B cell (primary cell): ENCODE data around the gene EIF2AK2. TPM values are rescaled to one million over a fixed set of nuclear protein-coding genes. Genes with fewer than 3 reads are reported as not detected.

Experiments used
- ATAC-seq: fragments of 200-7000 bp; cut with Tn5 transposase; one replicate; pipeline ENCODE4 v1.10.0; 2021; ENCODE audit warnings: low read depth, mild to moderate bottlenecking, moderate number of reproducible peaks, moderate library complexity
- CTCF ChIA-PET: fragments of 350-600 bp; sonication (Branson Sonifier 250); formaldehyde crosslinking; loops from one replicate; lab custom pipeline; 2021; ENCODE audit warnings: antibody characterized with exemption, inconsistent platforms; lab: Charles Lee
- POLR2A ChIA-PET: fragments of 350-600 bp; sonication (Branson Sonifier 250); formaldehyde crosslinking; loops from one replicate; lab custom pipeline; 2021; ENCODE audit warnings: antibody characterized with exemption; lab: Charles Lee
- DNase-seq: peaks from one replicate; pipeline ENCODE4 v3.0.0; 2013
- H2AFZ ChIP-seq: 2 replicates; pipeline ENCODE4 v1.6.1; 2012; ENCODE audit warnings: mild to moderate bottlenecking, low read depth, low read length; ENCODE audit not compliant: insufficient read depth, poor library complexity, severe bottlenecking
- H3K27ac ChIP-seq, 2 donors: 1 replicate in 1 of 2; 2 replicates in 1 of 2; pipeline ENCODE4 v1.5.1; 2012 to 2013; ENCODE audit warnings: low read length in 2 of 2, mild to moderate bottlenecking in 2 of 2, moderate library complexity in 1 of 2
- H3K27me3 ChIP-seq, 4 experiments: fragments of 200-600 bp in 1 of 4; sonication (generic) in 1 of 4; replicated peaks in 1 of 4; 1 replicate in 2 of 4; 2 replicates in 2 of 4; pipeline versions ENCODE4 v1.6.1 to v1.7.0; 2013 to 2016; ENCODE audit warnings: low read length in 3 of 4, mild to moderate bottlenecking in 2 of 4, mixed read lengths in 1 of 4, moderate library complexity in 1 of 4; ENCODE audit not compliant: insufficient read depth in 4 of 4, control insufficient read depth in 3 of 4; ENCODE audit errors: control extremely low read depth in 1 of 4
- H3K36me3 ChIP-seq, 2 experiments: replicated peaks in 1 of 2; 1 replicate in 1 of 2; 2 replicates in 1 of 2; pipeline versions ENCODE4 v1.6.1 to v1.7.1; 2013; ENCODE audit warnings: low read length in 1 of 2; ENCODE audit not compliant: insufficient read depth in 2 of 2, control insufficient read depth in 1 of 2; ENCODE audit errors: control extremely low read depth in 1 of 2, extremely low read depth in 1 of 2
- H3K4me1 ChIP-seq, 2 donors: fragments of 200-600 bp in 1 of 2; sonication (generic) in 1 of 2; 1 replicate in 1 of 2; 2 replicates in 1 of 2; pipeline versions ENCODE4 v1.5.1 to v1.6.1; 2013 to 2017; ENCODE audit warnings: low read length in 2 of 2; ENCODE audit not compliant: control insufficient read depth in 2 of 2, insufficient read depth in 2 of 2
- H3K4me2 ChIP-seq: replicated peaks from 2 replicates; pipeline ENCODE3; 2012; ENCODE audit warnings: mild to moderate bottlenecking, low read depth, low read length; ENCODE audit not compliant: poor library complexity, severe bottlenecking
- H3K4me3 ChIP-seq, 5 experiments: fragments of 200-600 bp in 1 of 5; sonication (generic) in 1 of 5; 1 replicate in 3 of 5; 2 replicates in 2 of 5; pipeline versions ENCODE4 v1.5.1 to v1.7.0; 2011 to 2016; ENCODE audit warnings: low read length in 4 of 5, mild to moderate bottlenecking in 4 of 5, low read depth in 2 of 5, control low read depth in 1 of 5, moderate library complexity in 1 of 5; ENCODE audit not compliant: insufficient read depth in 1 of 5; ENCODE audit errors: control extremely low read depth in 1 of 5, extremely low read depth in 1 of 5
- H3K79me2 ChIP-seq: fragments of 200-600 bp; sonication (generic); one replicate; pipeline ENCODE4 v1.6.0; 2016; ENCODE audit warnings: low read length; ENCODE audit not compliant: control insufficient read depth, insufficient read depth
- H3K9ac ChIP-seq: fragments of 200-600 bp; sonication (generic); 2 replicates; pipeline ENCODE4 v1.6.1; 2017; ENCODE audit warnings: mild to moderate bottlenecking, low read length, moderate library complexity
- H3K9me3 ChIP-seq, 3 donors: one replicate each; pipeline versions ENCODE4 v1.6.1 to v1.7.1; 2013; ENCODE audit warnings: low read length in 2 of 3; ENCODE audit not compliant: control insufficient read depth in 2 of 3, insufficient read depth in 1 of 3; ENCODE audit errors: control extremely low read depth in 1 of 3
- H4K20me1 ChIP-seq: 2 replicates; pipeline ENCODE4 v1.6.0; 2012; ENCODE audit warnings: mild to moderate bottlenecking, low read length; ENCODE audit not compliant: insufficient read depth, control insufficient read depth, poor library complexity, severe bottlenecking
- H3K27ac Mint-ChIP-seq: one replicate; pipeline ENCODE4 v1.8.0; 2021; ENCODE audit warnings: mixed read lengths
- H3K27me3 Mint-ChIP-seq: one replicate; pipeline ENCODE4 v1.8.0; 2021; ENCODE audit warnings: mixed read lengths
- H3K4me1 Mint-ChIP-seq: one replicate; pipeline ENCODE4 v1.8.0; 2021; ENCODE audit warnings: mixed read lengths
- H3K4me3 Mint-ChIP-seq: one replicate; pipeline ENCODE4 v1.8.0; 2021; ENCODE audit warnings: mixed read lengths
- H3K9me3 Mint-ChIP-seq: one replicate; pipeline ENCODE4 v1.8.0; 2022; ENCODE audit warnings: mixed read lengths; ENCODE audit not compliant: insufficient read depth
- CTCF ChIP-seq: fragments of 200-600 bp; IDR thresholded peaks from one replicate; pipeline ENCODE4 v1.8.0; 2022; ENCODE audit warnings: antibody characterized with exemption, mild to moderate bottlenecking
- EZH2 ChIP-seq: IDR thresholded peaks from 2 replicates; pipeline ENCODE4 v1.6.1; 2012; ENCODE audit warnings: borderline replicate concordance, low read depth, mild to moderate bottlenecking, moderate library complexity, low read length; ENCODE audit not compliant: insufficient read depth, poor library complexity, severe bottlenecking
- WGBS: methylation state at CpG from one replicate; pipeline ENCODE4 v1.1.5; 2013; ENCODE audit warnings: missing lambda C conversion rate; ENCODE audit not compliant: insufficient coverage; 5-methylcytosine and 5-hydroxymethylcytosine counted together
- intact Hi-C: fragments of 100-400 bp; cut with micrococcal nuclease; formaldehyde crosslinking; loops from one replicate; pipeline ENCODE4 v1.10.0; 2022
- polyA plus RNA-seq: library from polyadenylated mRNA; depleted of rRNA; stranded (reverse); fragments of >200 nt; gene quantifications from 2 replicates; pipeline ENCODE4 v1.2.3, GENCODE V29; 2012
- total RNA-seq, 2 donors: library from RNA; stranded (reverse); fragments of 120-200 nt in 1 of 2; gene quantifications; 1 replicate in 1 of 2; 2 replicates in 1 of 2; pipeline versions ENCODE4 v1.2.3 to v1.2.4, GENCODE V29; 2013 to 2022

The EIF2AK2 gene
- total and polyA plus RNA-seq, 2 donors (not counting 1 experiment from before 2014, with no cell fraction given): 6.5 to 36.9 TPM

- no peaks in the 10 kb centered on the region for H3K4me1 Mint-ChIP-seq
- H3K9ac ChIP-seq: no peak overlapping the region
- no peaks in the 10 kb centered on the region for H3K9me3 Mint-ChIP-seq
- no peak overlapping the region for H3K27ac Mint-ChIP-seq
- ATAC-seq (no peak), DNase-seq (no peak)
- ChIA-PET CTCF (interaction anchor here (0.7 kb wide), 1 partner anchor 19 kb away, joined by 3 read pairs; no protein-coding TSS in a partner anchor), POLR2A (interaction anchor here (0.7 kb wide), 1 partner anchor 24 kb away, joined by 5 read pairs; no protein-coding TSS in a partner anchor)
- TF ChIP-seq CTCF (no peak), EZH2 (no peak)
- 72% methylated on average over 2 of the region's 2 CpGs for WGBS
- H3K9me3 ChIP-seq: no peaks in the 10 kb centered on the region
- no peaks in the 10 kb centered on the region for H3K27me3 ChIP-seq
- H2AFZ ChIP-seq: no peak overlapping the region
- H3K4me3 Mint-ChIP-seq: no peak overlapping the region
- H4K20me1 ChIP-seq: no peaks in the 10 kb centered on the region
- no peak overlapping the region for H3K4me2 ChIP-seq
- H3K27ac ChIP-seq: no peak overlapping the region
- intact Hi-C loops: loop anchor here (1.0 kb wide), 1 partner anchor 24 kb away; no protein-coding TSS in a partner anchor
- H3K4me1 ChIP-seq: no peaks in the 10 kb centered on the region
- H3K79me2 ChIP-seq: no peaks in the 10 kb centered on the region
- no peak overlapping the region for H3K4me3 ChIP-seq
- no peaks in the 10 kb centered on the region for H3K27me3 Mint-ChIP-seq
- peaks cover 7 to 55% of the 10 kb centered on the region in 2 experiments for H3K36me3 ChIP-seq
Observed at GRCh38 chr2:37111958-37112357, 44.8 kb downstream of the EIF2AK2 start.

- no peak overlapping the region for H3K4me3 Mint-ChIP-seq
- H3K36me3 ChIP-seq: peaks cover 7 to 61% of the 10 kb centered on the region in 2 experiments
Observed at GRCh38 chr2:37110306-37111212, 46.2 kb downstream of the EIF2AK2 start.

More at GRCh38 chr2:37110306-37111212, 46.2 kb downstream of the EIF2AK2 start:
- Histone ChIP-seq H3K27me3 (no peaks in the 10 kb centered on the region), H3K79me2 (no peaks in the 10 kb centered on the region), H3K9ac (no peak overlapping the region), H3K4me1 (no peaks in the 10 kb centered on the region), H3K27ac (no peak overlapping the region), H2AFZ (no peak overlapping the region), H3K4me3 (no peak overlapping the region), H3K9me3 (no peaks in the 10 kb centered on the region), H3K4me2 (no peak overlapping the region), H4K20me1 (no peaks in the 10 kb centered on the region)
- ChIA-PET POLR2A (no interaction called here), CTCF (interaction anchor here (0.7 kb wide), 1 partner anchor 61 kb away, joined by 3 read pairs; no protein-coding TSS in a partner anchor)
- Mint-ChIP-seq H3K27ac (no peak overlapping the region), H3K27me3 (no peaks in the 10 kb centered on the region), H3K4me1 (no peaks in the 10 kb centered on the region), H3K9me3 (no peaks in the 10 kb centered on the region)
- TF ChIP-seq CTCF (no peak), EZH2 (no peak)
- no peak for DNase-seq
- intact Hi-C loops: no loop called here
- ATAC-seq: no peak
- WGBS: no CpG with 5 or more reads among the region's 4 CpGs
